Activated naive CD4-positive, alpha-beta T cell treated with anti-CD3 and anti-CD28 coated beads, Interleukin-2, amount 50 U/mL, for 24 hours (primary cell): ENCODE measurements around the gene DAB1.

Source experiments
- H3K27ac Mint-ChIP-seq: one replicate; pipeline ENCODE4 v1.8.0; 2021; ENCODE audit warnings: mild to moderate bottlenecking, mixed read lengths
- H3K27me3 Mint-ChIP-seq: one replicate; pipeline ENCODE4 v1.8.0; 2021; ENCODE audit warnings: mixed read lengths
- H3K36me3 Mint-ChIP-seq: one replicate; pipeline ENCODE4 v1.8.0; 2021; ENCODE audit warnings: mixed read lengths
- H3K4me1 Mint-ChIP-seq: one replicate; pipeline ENCODE4 v1.8.0; 2021; ENCODE audit warnings: mixed read lengths
- H3K4me3 Mint-ChIP-seq: one replicate; pipeline ENCODE4 v1.8.0; 2021; ENCODE audit warnings: mild to moderate bottlenecking, mixed read lengths
- H3K9me3 Mint-ChIP-seq: one replicate; pipeline ENCODE4 v1.8.0; 2021; ENCODE audit warnings: mixed read lengths

DAB1 gene

GRCh38 chr1:57040811-57041210 lies 383.0 kb downstream of the DAB1 start:
- Mint-ChIP-seq H3K4me3 (no peak overlapping the region), H3K4me1 (no peaks in the 10 kb centered on the region), H3K27ac (no peak overlapping the region), H3K27me3 (peaks cover 3% of the 10 kb centered on the region), H3K36me3 (no peaks in the 10 kb centered on the region), H3K9me3 (no peaks in the 10 kb centered on the region)

- Mint-ChIP-seq H3K4me3 (no peak overlapping the region), H3K36me3 (no peaks in the 10 kb centered on the region), H3K27ac (no peak overlapping the region), H3K4me1 (no peaks in the 10 kb centered on the region), H3K27me3 (peaks cover 2% of the 10 kb centered on the region), H3K9me3 (no peaks in the 10 kb centered on the region)
These were observed 386.9 kb downstream of the DAB1 start for GRCh38 chr1:57036641-57037579.

DNA sequence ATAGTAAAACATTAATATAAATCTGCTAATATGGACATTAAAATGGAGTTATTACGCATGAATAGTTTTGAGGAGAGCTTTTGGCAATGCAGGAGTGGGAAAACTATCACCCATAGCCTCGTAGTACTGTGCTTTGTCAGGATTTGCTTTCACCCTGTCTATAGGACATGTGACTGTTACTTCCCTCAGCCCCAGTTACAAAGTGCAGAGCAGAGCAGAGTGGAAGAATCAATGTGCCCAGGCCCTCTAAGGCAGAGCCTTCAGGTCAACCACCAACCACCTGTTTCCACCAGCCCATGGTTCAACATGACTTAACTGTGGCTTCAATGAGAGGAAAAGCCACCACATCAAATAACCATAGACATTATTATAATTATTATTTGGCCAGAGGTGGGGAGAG lies 389.1 kb downstream of the DAB1 start:
- Mint-ChIP-seq H3K9me3 (no peaks in the 10 kb centered on the region), H3K27me3 (peaks cover 2% of the 10 kb centered on the region), H3K4me3 (no peak overlapping the region), H3K4me1 (no peaks in the 10 kb centered on the region), H3K27ac (no peak overlapping the region), H3K36me3 (no peaks in the 10 kb centered on the region)

DNA sequence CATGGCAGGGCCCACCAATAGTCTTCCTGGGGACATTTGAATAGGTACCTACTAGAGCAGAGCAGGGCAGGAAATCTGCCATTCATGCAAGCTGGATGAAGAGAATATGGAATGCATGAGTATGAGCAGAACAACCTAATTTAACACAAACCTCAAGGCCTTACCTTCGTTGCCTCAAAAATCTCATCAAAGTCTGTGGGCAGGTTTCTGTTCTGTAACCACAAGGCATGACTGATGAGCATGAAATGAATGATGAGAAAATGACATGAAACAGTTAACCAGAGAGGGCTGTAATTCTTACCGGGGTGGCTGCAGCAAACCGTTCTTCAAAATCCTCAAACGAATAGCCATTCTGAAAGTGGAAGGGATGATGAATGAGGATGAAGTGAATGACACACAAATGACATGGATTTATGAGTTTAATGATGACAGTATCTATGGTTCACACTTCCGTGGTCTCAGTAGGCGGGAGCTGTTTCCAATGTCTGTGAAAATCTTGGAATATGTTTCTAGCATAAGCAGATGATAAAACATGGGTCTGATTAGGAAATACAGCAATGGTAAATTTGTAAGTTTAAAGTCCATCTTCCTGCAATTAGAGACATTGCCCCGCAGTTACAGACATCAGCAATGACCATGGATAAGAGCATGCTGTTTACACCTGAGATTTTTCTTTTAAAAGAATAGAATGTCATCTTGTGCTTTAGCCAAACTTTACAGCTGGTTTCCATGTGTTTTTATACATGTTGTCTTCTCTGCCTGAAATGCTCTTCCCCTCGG lies 390.4 kb downstream of the DAB1 start:
- Mint-ChIP-seq H3K4me1 (no peaks in the 10 kb centered on the region), H3K27ac (no peak overlapping the region), H3K4me3 (no peak overlapping the region), H3K27me3 (peaks cover 2% of the 10 kb centered on the region), H3K9me3 (no peaks in the 10 kb centered on the region), H3K36me3 (no peaks in the 10 kb centered on the region)

GRCh38 chr1:57026624-57027354 lies 397.1 kb downstream of the DAB1 start:
- Mint-ChIP-seq H3K4me1 (no peaks in the 10 kb centered on the region), H3K36me3 (no peaks in the 10 kb centered on the region), H3K27me3 (peaks cover 2% of the 10 kb centered on the region), H3K27ac (no peak overlapping the region), H3K9me3 (no peaks in the 10 kb centered on the region), H3K4me3 (no peak overlapping the region)

DNA sequence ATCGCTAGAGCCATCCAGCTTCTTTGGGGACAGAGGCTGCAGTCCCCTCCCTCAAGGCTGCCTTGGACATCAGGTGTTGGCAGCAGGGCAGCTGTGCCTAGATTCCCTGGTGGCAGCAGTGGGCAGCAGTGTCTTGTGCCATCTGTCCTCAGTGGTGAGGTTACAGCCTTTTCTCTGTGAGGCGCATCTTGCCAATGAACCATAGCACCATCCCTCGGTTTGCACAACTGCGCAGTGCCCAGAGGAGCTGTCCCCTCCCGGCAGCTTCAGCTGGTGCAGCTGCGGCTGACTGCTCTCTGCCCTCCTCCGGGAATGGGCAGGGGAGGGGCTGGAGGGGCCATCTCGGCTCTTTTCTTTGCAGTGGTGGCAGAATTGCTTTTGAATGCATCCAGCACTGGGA lies 399.0 kb downstream of the DAB1 start:
- Mint-ChIP-seq H3K4me3 (no peak overlapping the region), H3K36me3 (no peaks in the 10 kb centered on the region), H3K27ac (no peak overlapping the region), H3K9me3 (no peaks in the 10 kb centered on the region), H3K27me3 (peaks cover 2% of the 10 kb centered on the region), H3K4me1 (no peaks in the 10 kb centered on the region)

GRCh38 chr1:57024428-57024827 lies 399.4 kb downstream of the DAB1 start:
- no peaks in the 10 kb centered on the region for H3K36me3 Mint-ChIP-seq
- H3K27ac Mint-ChIP-seq = no peak overlapping the region
- peaks cover 2% of the 10 kb centered on the region for H3K27me3 Mint-ChIP-seq
- no peak overlapping the region for H3K4me3 Mint-ChIP-seq
- H3K9me3 Mint-ChIP-seq = no peaks in the 10 kb centered on the region
- no peaks in the 10 kb centered on the region for H3K4me1 Mint-ChIP-seq

GRCh38 chr1:57020216-57020615 lies 403.6 kb downstream of the DAB1 start:
- H3K36me3 Mint-ChIP-seq = no peaks in the 10 kb centered on the region
- H3K27me3 Mint-ChIP-seq = peaks cover 2% of the 10 kb centered on the region
- no peaks in the 10 kb centered on the region for H3K9me3 Mint-ChIP-seq
- no peaks in the 10 kb centered on the region for H3K4me1 Mint-ChIP-seq
- no peak overlapping the region for H3K27ac Mint-ChIP-seq
- no peak overlapping the region for H3K4me3 Mint-ChIP-seq

DNA sequence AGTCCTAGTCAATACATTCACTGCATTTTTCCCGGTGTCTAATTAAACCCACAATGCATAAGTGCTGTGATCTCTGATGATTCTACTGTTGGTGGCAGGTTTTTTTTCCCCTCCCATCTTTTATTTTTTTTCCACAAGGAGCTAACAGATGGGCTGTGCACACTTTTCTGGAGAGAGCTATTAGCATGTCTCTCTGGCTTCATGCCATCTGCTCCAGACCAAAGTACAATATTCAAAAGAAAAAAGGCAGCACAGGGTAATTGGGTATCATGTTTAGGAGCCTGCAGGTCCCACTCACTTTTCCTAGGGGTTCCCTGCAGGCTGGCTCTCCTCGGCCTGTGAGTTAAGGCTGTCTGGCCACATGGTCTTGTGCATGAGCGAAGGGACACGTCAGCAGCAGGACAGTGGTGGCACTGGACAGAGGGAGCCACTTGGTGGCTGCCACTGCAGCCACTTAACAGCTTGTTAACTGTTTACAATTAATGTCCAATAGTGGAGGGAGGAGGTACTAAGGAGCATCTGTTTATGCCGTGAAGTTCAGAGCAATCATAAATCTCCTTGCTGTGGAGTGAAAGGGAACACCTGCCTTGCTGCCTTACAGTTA lies 404.5 kb downstream of the DAB1 start:
- H3K27me3 Mint-ChIP-seq = peaks cover 2% of the 10 kb centered on the region
- H3K4me3 Mint-ChIP-seq = no peak overlapping the region

DNA sequence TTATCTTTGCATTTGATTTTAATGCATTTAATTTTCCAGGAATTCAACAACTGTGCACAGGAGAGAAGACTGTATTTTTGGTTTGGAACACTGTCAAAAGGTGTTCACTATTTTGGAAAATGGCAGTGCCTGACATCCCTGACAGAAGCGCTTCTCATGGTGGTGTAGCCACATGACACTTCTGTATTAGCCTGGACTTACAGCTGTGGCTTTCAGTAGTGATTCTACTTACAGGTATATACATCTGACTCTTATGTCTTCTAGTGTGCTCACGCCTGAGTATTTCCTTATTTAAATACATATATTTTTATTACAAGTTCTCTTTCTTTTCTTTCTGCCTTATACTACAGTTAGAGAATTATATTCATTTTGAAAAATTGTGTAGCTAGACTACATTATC lies 405.7 kb downstream of the DAB1 start:
- no peaks in the 10 kb centered on the region for H3K36me3 Mint-ChIP-seq
- no peaks in the 10 kb centered on the region for H3K27me3 Mint-ChIP-seq
- H3K27ac Mint-ChIP-seq = no peak overlapping the region
- no peaks in the 10 kb centered on the region for H3K9me3 Mint-ChIP-seq
- no peak overlapping the region for H3K4me3 Mint-ChIP-seq
- no peaks in the 10 kb centered on the region for H3K4me1 Mint-ChIP-seq

More for the DNA sequence above, 404.5 kb downstream of the DAB1 start:
- no peak overlapping the region for H3K27ac Mint-ChIP-seq
- H3K4me1 Mint-ChIP-seq = no peaks in the 10 kb centered on the region
- no peaks in the 10 kb centered on the region for H3K36me3 Mint-ChIP-seq
- H3K9me3 Mint-ChIP-seq = no peaks in the 10 kb centered on the region

DNA sequence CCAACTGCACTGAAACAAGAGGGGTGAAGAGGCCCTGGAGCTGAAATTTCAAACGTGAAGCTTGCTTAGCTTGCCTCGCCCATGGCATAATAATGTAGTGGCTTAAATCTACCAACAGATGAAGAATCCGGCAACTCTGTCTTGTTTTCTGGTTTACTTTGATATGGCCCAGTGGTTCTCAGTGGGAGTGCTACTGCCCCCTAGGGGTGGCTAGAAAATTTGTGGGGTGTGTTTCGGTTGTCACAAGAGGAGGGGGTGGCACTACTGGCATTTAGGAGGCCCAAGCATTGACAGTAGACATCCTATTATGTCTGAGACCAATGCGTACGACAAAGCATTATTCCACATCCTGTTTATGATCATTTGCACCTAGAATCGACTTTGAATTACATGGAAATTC lies 406.1 kb downstream of the DAB1 start:
- H3K27ac Mint-ChIP-seq = no peak overlapping the region
- no peaks in the 10 kb centered on the region for H3K36me3 Mint-ChIP-seq
- H3K4me1 Mint-ChIP-seq = no peaks in the 10 kb centered on the region
- no peaks in the 10 kb centered on the region for H3K27me3 Mint-ChIP-seq
- H3K4me3 Mint-ChIP-seq = no peak overlapping the region
- no peaks in the 10 kb centered on the region for H3K9me3 Mint-ChIP-seq

DNA sequence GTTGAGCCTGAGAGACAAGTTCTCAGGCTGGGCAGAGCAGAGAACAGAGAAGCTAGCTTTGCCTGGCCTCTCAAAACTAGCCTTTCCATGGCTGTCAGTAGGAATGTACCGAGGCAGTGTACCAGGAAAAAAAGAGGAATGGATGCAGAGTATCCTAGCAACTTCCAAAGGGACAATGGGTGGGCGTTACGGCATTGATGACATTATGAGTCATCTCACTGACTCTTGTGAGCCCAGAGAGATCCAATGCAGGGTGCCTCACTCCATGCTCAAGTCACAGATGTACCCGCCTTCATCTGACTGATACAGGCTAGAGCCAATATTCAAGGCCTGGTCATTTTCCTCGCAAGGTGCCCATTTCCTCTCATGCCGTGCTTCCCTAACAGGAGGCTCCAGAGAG lies 406.7 kb downstream of the DAB1 start:
- Mint-ChIP-seq H3K4me3 (no peak overlapping the region), H3K27ac (no peak overlapping the region), H3K27me3 (no peaks in the 10 kb centered on the region), H3K36me3 (no peaks in the 10 kb centered on the region), H3K4me1 (no peaks in the 10 kb centered on the region), H3K9me3 (no peaks in the 10 kb centered on the region)

DNA sequence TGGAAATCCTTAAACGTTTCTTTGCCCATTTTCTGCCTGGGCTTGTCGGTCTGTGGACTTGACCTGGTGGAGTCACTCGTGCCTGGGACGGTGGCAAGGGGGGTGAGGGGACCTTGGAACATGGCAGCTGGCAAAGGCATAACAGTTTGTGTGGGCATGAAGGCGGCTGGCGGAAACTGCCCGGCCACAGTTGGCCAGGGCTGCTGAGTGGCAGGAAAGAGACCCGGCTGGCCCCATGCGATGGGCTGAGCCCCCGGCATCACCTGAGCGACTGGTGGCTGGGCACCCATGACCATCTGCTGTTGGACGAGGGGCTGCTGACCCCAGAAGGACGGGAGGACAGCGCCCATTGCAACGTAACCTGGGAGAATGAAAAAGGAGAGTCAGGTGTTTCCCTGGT lies 408.8 kb downstream of the DAB1 start:
- Mint-ChIP-seq H3K4me3 (no peak overlapping the region), H3K9me3 (no peaks in the 10 kb centered on the region), H3K27ac (no peak overlapping the region), H3K4me1 (no peaks in the 10 kb centered on the region), H3K36me3 (no peaks in the 10 kb centered on the region), H3K27me3 (peaks cover 7% of the 10 kb centered on the region)

- Mint-ChIP-seq H3K9me3 (no peaks in the 10 kb centered on the region), H3K36me3 (no peaks in the 10 kb centered on the region)
These were observed 410.3 kb downstream of the DAB1 start for GRCh38 chr1:57013522-57013921.

DNA sequence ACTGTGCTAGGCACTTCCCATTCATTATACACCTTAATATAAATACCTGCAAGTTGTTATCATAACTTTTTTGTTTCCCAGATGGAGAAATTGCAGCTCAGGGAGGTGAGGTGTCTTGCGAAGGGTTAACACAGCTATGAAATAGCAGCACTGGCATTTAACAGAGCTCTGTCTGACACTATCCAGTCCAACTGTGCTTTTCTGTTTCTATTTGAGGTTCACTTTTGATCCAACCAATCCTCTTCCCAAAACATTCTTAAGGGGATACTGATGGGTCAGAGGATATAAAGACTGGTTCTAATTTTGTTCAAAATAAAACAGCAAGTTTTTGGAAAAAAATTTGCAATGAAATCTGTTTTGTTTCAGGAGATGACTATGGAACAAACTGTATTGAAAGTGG lies 411.5 kb downstream of the DAB1 start:
- Mint-ChIP-seq H3K4me3 (no peak overlapping the region), H3K36me3 (no peaks in the 10 kb centered on the region), H3K4me1 (no peaks in the 10 kb centered on the region), H3K27me3 (peaks cover 7% of the 10 kb centered on the region), H3K27ac (no peak overlapping the region), H3K9me3 (no peaks in the 10 kb centered on the region)

More at GRCh38 chr1:57013522-57013921, 410.3 kb downstream of the DAB1 start:
- H3K27me3 Mint-ChIP-seq = peaks cover 7% of the 10 kb centered on the region
- H3K4me1 Mint-ChIP-seq = no peaks in the 10 kb centered on the region
- H3K4me3 Mint-ChIP-seq = no peak overlapping the region
- no peak overlapping the region for H3K27ac Mint-ChIP-seq
